OCI-LY3 (cell line): Measurements from ENCODE around the gene CYP26B1.

Source experiments
- H2AFZ ChIP-seq: fragments of 200-600, 300-600 bp; shearing (Covaris generic); 2 replicates; pipeline ENCODE4 v1.6.0; 2014; ENCODE audit warnings: antibody characterized with exemption, low read depth, low read length
- H3K27ac ChIP-seq: fragments of 200-600, 300-600 bp; sonication (generic); 2 replicates; pipeline ENCODE4 v1.5.1; 2014; ENCODE audit warnings: mild to moderate bottlenecking, low read length, moderate library complexity, mixed read lengths
- H3K27me3 ChIP-seq: fragments of 200-600, 300-600 bp; sonication (generic); 2 replicates; pipeline ENCODE4 v1.6.1; 2014; ENCODE audit warnings: low read depth, low read length, mixed read lengths
- H3K36me3 ChIP-seq: fragments of 200-600, 300-600 bp; sonication (generic); replicated peaks from 2 replicates; pipeline ENCODE3; 2014; ENCODE audit warnings: low read depth, low read length, mixed read lengths
- H3K4me1 ChIP-seq: fragments of 300-600, 200-600 bp; sonication (generic); 2 replicates; pipeline ENCODE4 v1.6.1; 2014; ENCODE audit warnings: low read length, mixed read lengths
- H3K4me2 ChIP-seq: fragments of 200-600, 300-600 bp; sonication (generic); 2 replicates; pipeline ENCODE4 v1.6.1; 2014; ENCODE audit warnings: low read length, mixed read lengths
- H3K4me3 ChIP-seq: fragments of 300-600, 200-600 bp; sonication (generic); 2 replicates; pipeline ENCODE4 v1.5.1; 2014; ENCODE audit warnings: antibody characterized with exemption, mild to moderate bottlenecking, low read length, moderate library complexity
- H3K79me2 ChIP-seq: fragments of 300-600, 200-600 bp; shearing (Covaris generic); 2 replicates; pipeline ENCODE4 v1.6.1; 2014; ENCODE audit warnings: mild to moderate bottlenecking, low read length, mixed read lengths
- H3K9ac ChIP-seq: fragments of 300-600, 200-600 bp; shearing (Covaris generic); 2 replicates; pipeline ENCODE4 v1.6.0; 2014; ENCODE audit warnings: mild to moderate bottlenecking, low read length, moderate library complexity
- H3K9me3 ChIP-seq: fragments of 200-600, 300-600 bp; shearing (Covaris generic); 2 replicates; pipeline ENCODE4 v1.6.1; 2014; ENCODE audit warnings: low read length, mixed read lengths; ENCODE audit not compliant: insufficient read depth
- H4K20me1 ChIP-seq: fragments of 200-600, 300-600 bp; sonication (generic); 2 replicates; pipeline ENCODE4 v1.6.1; 2016; ENCODE audit warnings: low read length, mixed read lengths; ENCODE audit not compliant: insufficient read depth
- CTCF ChIP-seq: fragments of 200-600, 300-600 bp; sonication (generic); IDR thresholded peaks from 2 replicates; pipeline ENCODE4 v1.5.1; 2014; ENCODE audit warnings: antibody characterized with exemption, low read length, low read depth
- EZH2phosphoT487 ChIP-seq: fragments of 200-600 bp; shearing (Covaris generic); IDR thresholded peaks from 2 replicates; pipeline ENCODE4 v1.6.1; 2018; ENCODE audit warnings: antibody characterized with exemption, mixed run types, low read depth

Gene CYP26B1

GRCh38 chr2:72145658-72146329 is 1.9 kb downstream of the CYP26B1 start:
- no peaks in the 10 kb centered on the region for H3K4me1 ChIP-seq
- H3K27me3 ChIP-seq: no peaks in the 10 kb centered on the region
- H3K9ac ChIP-seq: no peak overlapping the region
- H3K27ac ChIP-seq: no peak overlapping the region
- no peak overlapping the region for H2AFZ ChIP-seq
- H4K20me1 ChIP-seq: no peaks in the 10 kb centered on the region
- no peaks in the 10 kb centered on the region for H3K36me3 ChIP-seq
- TF ChIP-seq EZH2phosphoT487: no peak
- TF ChIP-seq CTCF: no peak
- H3K79me2 ChIP-seq: no peaks in the 10 kb centered on the region
- H3K9me3 ChIP-seq: no peaks in the 10 kb centered on the region
- H3K4me2 ChIP-seq: no peak overlapping the region
- no peak overlapping the region for H3K4me3 ChIP-seq

- Histone ChIP-seq H3K9ac (no peak overlapping the region), H3K36me3 (no peaks in the 10 kb centered on the region), H2AFZ (no peak overlapping the region), H3K4me1 (no peaks in the 10 kb centered on the region), H3K27ac (no peak overlapping the region), H3K4me3 (no peak overlapping the region), H3K9me3 (no peaks in the 10 kb centered on the region), H3K79me2 (no peaks in the 10 kb centered on the region), H4K20me1 (no peaks in the 10 kb centered on the region), H3K4me2 (no peak overlapping the region), H3K27me3 (no peaks in the 10 kb centered on the region)
- TF ChIP-seq EZH2phosphoT487 (no peak), CTCF (no peak)
Measured at GRCh38 chr2:72145289-72145657, 2.4 kb downstream of the CYP26B1 start.

- no peaks in the 10 kb centered on the region for H4K20me1 ChIP-seq
- H3K4me3 ChIP-seq: no peak overlapping the region
- no peaks in the 10 kb centered on the region for H3K36me3 ChIP-seq
- H3K27me3 ChIP-seq: no peaks in the 10 kb centered on the region
- H3K4me2 ChIP-seq: no peak overlapping the region
- no peak overlapping the region for H3K27ac ChIP-seq
- H3K4me1 ChIP-seq: no peaks in the 10 kb centered on the region
- TF ChIP-seq CTCF (no peak), EZH2phosphoT487 (no peak)
- no peaks in the 10 kb centered on the region for H3K79me2 ChIP-seq
- H3K9me3 ChIP-seq: no peaks in the 10 kb centered on the region
- no peak overlapping the region for H2AFZ ChIP-seq
- no peak overlapping the region for H3K9ac ChIP-seq
Measured at GRCh38 chr2:72144632-72145288, 2.9 kb downstream of the CYP26B1 start.

GRCh38 chr2:72144274-72144631 is 3.4 kb downstream of the CYP26B1 start:
- Histone ChIP-seq H2AFZ (no peak overlapping the region), H3K27me3 (no peaks in the 10 kb centered on the region), H3K27ac (no peak overlapping the region), H3K4me1 (no peaks in the 10 kb centered on the region), H3K79me2 (no peaks in the 10 kb centered on the region), H4K20me1 (no peaks in the 10 kb centered on the region), H3K9ac (no peak overlapping the region), H3K4me3 (no peak overlapping the region), H3K9me3 (no peaks in the 10 kb centered on the region), H3K36me3 (no peaks in the 10 kb centered on the region), H3K4me2 (no peak overlapping the region)
- no peak for TF ChIP-seq CTCF
- no peak for TF ChIP-seq EZH2phosphoT487
